H1 (cell line): Measurements from ENCODE around the gene BCL7B.

Experiments used
- CREB1 ChIP-seq: IDR thresholded peaks from 2 replicates; pipeline ENCODE4 v1.6.1; 2012; ENCODE audit warnings: inconsistent platforms
- CTCF ChIP-seq, 3 experiments: IDR thresholded peaks; 1 replicate in 2 of 3; 2 replicates in 1 of 3; pipeline versions ENCODE4 v1.5.1 to v1.6.1; 2011; ENCODE audit warnings: low read length in 3 of 3, mild to moderate bottlenecking in 3 of 3, inconsistent platforms in 2 of 3, low read depth in 1 of 3, moderate library complexity in 1 of 3; ENCODE audit not compliant: insufficient read depth in 1 of 3; ENCODE audit errors: control extremely low read depth in 1 of 3
- POLR2A ChIP-seq, 2 experiments: IDR thresholded peaks; 1 replicate in 1 of 2; 2 replicates in 1 of 2; pipeline ENCODE4 v1.6.1; 2011; ENCODE audit warnings: low read depth in 2 of 2, low read length in 2 of 2, mild to moderate bottlenecking in 2 of 2; ENCODE audit errors: control extremely low read depth in 1 of 2
- RFX5 ChIP-seq: IDR thresholded peaks from 2 replicates; pipeline ENCODE4 v1.6.1; 2011; ENCODE audit warnings: low read depth, low read length, improper control_type of control experiment, borderline replicate concordance
- SIN3A ChIP-seq, 2 experiments: IDR thresholded peaks in 1 of 2; conservative IDR thresholded peaks in 1 of 2; 2 replicates each; pipeline ENCODE4 v1.6.1; 2011 to 2012; ENCODE audit warnings: low read length in 2 of 2, improper control_type of control experiment in 1 of 2, low read depth in 1 of 2, mild to moderate bottlenecking in 1 of 2
- SP2 ChIP-seq: IDR thresholded peaks from 2 replicates; pipeline ENCODE4 v1.6.1; 2012; ENCODE audit warnings: mild to moderate bottlenecking, low read length, inconsistent platforms
- SUZ12 ChIP-seq: fragments of 200-600 bp; sonication (generic); IDR thresholded peaks from 2 replicates; pipeline ENCODE4 v1.6.1; 2012; ENCODE audit warnings: mild to moderate bottlenecking, inconsistent platforms, low read length, moderate library complexity, mixed read lengths
- TAF1 ChIP-seq: IDR thresholded peaks from 2 replicates; pipeline ENCODE4 v1.6.1; 2011; ENCODE audit warnings: mild to moderate bottlenecking, low read depth, low read length
- TCF12 ChIP-seq: IDR thresholded peaks from 2 replicates; pipeline ENCODE4 v1.6.1; 2011; ENCODE audit warnings: low read depth, mild to moderate bottlenecking, low read length
- YY1 ChIP-seq: IDR thresholded peaks from 2 replicates; pipeline ENCODE4 v1.6.1; 2011; ENCODE audit warnings: low read depth, mild to moderate bottlenecking, low read length
- TF ChIP-seq, protein P1 (sequence below): IDR thresholded peaks from 2 replicates; pipeline ENCODE4 v1.6.1; 2011; ENCODE audit warnings: low read length, improper control_type of control experiment
- TF ChIP-seq, protein P2 (sequence below): IDR thresholded peaks from 2 replicates; pipeline ENCODE4 v1.6.1; 2012; ENCODE audit warnings: inconsistent platforms

DNA sequence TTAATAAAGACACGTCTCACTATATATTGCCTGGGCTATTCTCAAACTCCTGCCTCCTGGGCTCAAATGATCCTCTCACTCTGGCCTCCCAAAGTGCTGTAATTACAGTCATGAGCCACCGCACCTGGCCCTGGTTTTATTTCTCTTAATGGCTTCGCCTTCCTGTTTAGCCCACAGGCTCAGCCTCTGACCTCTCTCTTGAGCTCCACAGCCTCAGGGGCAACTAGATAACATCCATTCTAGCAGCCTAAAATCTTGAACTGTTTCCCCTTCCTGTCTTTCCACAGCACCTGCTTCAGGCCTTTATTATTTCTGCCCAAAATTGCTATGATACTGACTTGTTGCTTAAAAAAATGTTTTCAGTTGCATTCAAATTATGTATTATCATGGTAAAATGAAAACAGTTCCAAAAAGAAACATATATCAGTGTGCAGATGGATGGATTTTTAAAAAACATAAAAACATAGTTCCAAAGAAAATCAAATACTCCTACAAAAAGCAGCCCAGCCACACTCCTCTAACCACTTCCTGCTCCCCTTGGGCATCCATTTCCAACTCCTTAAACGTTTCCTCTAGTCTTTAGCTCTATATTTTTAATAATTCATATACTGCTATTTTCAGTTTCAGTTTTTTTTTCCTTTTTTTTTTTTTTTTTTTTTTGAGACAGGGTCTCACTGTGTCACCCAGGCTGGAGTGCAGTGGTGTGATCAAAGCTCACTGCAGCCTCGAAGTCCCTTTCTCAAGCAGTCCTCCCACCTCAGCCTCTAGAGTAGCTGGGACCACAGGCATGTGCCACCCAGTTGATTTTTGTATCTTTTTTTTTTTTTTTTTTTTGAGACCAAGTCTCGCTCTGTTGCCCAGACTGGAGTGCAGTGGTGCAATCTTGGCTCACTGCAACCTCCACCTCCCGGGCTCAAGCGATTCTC, 30.3 kb downstream of the BCL7B start:
- TF ChIP-seq SP2 (no peak), CTCF (IDR thresholded peaks at IDR 0.05; ENCODE audit: control extremely low read depth in 1 of 3, insufficient read depth in 1 of 3, low read depth in 1 of 3, low read length in 3 of 3) (no peak), YY1 (no peak), SIN3A (conservative IDR thresholded peaks at IDR 0.05 in 1 of 2, IDR thresholded peaks at IDR 0.05 in 1 of 2; ENCODE audit: low read depth in 1 of 2, low read length in 2 of 2) (no peak), TAF1 (no peak), RFX5 (no peak), POLR2A (IDR thresholded peaks at IDR 0.05; ENCODE audit: control extremely low read depth in 1 of 2, low read depth in 2 of 2, low read length in 2 of 2) (no peak), SUZ12 (no peak), CREB1 (no peak), TCF12 (no peak)
- TF ChIP-seq, protein P1, sequence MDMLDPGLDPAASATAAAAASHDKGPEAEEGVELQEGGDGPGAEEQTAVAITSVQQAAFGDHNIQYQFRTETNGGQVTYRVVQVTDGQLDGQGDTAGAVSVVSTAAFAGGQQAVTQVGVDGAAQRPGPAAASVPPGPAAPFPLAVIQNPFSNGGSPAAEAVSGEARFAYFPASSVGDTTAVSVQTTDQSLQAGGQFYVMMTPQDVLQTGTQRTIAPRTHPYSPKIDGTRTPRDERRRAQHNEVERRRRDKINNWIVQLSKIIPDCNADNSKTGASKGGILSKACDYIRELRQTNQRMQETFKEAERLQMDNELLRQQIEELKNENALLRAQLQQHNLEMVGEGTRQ = no peak
- TF ChIP-seq, protein P2, sequence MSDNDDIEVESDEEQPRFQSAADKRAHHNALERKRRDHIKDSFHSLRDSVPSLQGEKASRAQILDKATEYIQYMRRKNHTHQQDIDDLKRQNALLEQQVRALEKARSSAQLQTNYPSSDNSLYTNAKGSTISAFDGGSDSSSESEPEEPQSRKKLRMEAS = no peak
